Middle frontal gyrus (tissue), 1 donor: ENCODE measurements around the gene ZNF778.
"Not testable (repeated sequence)": the region's sequence is repeated elsewhere in the genome, so short reads cannot be mapped to it uniquely, and the experiment has no call there.

Experiments
- DNase-seq: peaks from one replicate; pipeline ENCODE4 v3.0.0-alpha.2; 2015; ENCODE audit warnings: low spot score; ENCODE audit errors: extremely low spot score

Gene ZNF778

DNA sequence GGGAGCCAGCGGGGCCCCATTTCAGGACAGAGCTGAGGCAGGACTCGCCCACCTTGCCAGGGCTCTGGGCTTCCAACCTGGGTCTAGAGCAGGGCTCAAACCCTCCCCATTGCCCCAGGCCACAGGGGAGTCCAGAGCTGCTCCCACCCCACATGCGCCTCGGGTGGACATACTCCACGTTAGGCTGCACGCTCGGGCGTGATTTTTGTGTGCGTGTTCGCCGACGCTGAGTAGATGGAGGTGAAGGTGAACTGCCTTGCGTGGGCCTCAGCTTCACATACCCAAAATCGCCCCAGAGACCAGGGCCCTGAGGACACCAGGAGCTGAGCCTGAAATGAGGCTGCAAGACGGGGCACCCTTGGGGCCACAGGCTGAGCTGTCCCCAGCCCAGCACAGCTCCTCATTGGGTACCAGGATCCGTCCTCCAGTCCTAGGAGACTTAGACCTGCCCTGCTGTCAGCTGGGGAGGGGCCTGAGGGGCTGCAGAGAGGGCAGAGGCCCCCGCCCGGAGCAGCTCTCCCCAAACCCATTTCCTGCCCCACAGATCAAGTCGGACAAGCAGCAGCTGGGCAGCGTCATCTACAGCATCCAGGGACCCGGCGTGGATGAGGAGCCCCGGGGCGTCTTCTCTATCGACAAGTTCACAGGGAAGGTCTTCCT lies 37.7 kb upstream of the ZNF778 start:
- no peak for DNase-seq

DNA sequence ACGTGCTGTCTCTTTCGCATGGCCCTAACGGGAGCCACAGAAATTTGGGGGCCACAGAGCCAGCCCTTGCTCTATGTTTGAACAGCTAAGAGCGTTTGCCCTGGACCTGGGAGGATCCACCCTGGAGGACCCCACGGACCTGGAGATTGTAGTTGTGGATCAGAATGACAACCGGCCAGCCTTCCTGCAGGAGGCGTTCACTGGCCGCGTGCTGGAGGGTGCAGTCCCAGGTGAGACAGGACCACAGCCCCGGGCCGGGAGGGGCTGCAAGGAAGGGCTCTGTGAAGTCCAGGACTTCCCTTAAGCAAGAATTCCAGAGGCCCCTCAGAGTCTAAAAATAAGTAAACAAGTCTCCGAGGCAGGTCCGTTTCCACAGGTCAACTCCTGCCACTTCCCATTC lies 34.0 kb upstream of the ZNF778 start:
- no peak for DNase-seq

DNA sequence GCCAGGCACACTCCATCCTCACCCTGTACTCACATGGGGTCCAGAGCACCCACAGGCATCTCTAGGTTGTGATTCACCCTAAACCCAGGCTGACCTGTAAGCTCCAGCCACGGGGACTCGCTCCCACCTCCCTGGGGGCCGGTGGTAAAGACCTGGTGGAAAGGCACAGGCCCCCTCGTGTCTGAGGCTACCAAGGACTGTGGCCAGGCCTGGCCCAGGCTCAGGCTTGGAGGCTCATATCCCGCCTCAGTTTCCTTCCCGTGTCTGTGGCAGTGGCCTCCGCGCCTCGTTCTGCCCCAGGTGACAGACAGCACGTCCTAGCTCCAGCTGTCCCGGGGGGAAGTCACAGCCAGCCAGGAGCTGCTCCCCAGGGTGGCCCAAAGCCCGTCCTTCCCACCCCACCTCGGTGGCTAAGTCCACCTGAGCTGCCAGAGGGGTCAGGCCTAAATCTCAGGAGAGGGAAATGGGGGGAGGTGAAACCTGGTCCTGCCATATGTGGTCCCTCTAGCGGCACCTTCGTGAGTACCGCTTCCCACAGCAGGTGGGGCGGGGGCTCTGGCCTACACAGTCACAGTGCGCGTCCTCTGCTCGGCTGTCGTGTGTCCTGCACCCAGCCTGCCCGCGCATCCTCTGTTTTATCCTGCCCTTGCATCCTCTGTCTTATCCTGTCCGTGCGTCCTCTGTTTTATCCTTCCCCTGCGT lies 33.4 kb upstream of the ZNF778 start:
- DNase-seq = no peak

DNA sequence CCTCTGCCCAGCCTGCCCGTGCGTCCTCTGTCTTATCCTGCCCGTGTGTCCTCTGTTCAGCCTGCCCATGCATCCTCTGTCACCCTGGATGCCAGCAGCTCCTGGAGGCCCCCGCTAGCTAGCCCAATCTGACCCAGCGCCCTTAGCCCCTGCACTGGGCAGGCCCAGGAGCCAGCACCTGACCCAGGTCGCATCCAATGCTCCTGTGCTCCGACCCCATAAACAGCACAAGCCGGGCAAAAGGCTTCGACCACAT lies 32.9 kb upstream of the ZNF778 start:
- DNase-seq = no peak

DNA sequence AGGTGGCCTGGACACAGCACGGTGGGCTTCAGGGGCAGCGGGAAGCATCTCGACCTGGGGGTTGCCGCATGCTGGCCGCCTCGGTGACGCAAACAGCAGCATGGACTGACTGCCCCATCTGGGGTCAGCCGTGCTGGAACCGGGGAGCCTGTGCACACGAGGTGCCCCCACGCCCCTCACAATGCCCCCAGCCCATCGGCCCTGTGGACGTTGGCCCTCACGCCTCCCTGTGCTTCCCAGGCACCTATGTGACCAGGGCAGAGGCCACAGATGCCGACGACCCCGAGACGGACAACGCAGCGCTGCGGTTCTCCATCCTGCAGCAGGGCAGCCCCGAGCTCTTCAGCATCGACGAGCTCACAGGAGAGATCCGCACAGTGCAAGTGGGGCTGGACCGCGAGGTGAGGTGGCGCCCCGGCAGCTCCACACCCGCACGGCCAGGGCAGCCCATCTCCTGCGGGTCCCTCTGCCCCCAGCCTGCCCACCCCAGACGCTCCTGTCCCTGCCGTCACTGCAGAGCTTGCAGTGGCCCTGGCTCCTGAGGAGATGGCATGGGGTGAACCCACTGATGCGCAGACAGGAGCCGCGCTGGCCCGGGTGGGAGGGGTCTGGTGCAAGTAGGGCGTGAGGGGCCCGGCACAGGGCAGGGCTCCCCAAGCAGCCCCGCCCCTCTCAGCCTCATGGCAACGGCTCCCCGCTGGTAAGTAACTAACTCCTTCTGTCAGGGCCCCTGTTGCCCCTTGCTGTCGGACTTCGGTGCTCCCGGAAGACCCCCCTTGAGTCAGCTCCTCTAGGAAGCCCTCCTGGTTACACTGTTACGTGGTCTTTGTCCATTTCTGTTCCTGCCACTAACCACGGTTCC lies 32.3 kb upstream of the ZNF778 start:
- DNase-seq = no peak

DNA sequence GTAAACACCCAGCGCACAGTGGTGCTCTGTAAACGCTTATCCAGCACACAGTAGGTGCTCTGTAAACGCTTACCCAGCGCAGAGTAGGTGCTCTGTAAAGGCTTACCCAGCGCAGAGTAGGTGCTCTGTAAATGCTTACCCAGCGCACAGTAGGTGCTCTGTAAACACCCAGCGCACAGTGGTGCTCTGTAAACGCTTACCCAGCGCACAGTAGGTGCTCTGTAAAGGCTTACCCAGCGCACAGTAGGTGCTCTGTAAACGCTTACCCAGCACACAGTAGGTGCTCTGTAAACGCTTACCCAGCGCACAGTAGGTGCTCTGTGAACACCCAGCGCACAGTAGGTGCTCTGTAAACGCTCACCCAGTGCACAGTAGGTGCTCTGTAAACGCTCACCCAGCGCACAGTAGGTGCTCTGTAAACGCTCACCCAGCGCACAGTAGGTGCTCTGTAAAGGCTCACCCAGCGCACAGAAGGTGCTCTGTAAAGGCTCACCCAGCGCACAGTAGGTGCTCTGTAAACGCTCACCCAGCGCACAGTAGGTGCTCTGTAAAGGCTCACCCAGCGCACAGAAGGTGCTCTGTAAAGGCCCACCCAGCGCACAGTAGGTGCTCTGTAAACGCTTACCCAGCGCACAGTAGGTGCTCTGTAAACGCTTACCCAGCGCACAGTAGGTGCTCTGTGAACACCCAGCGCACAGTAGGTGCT lies 31.5 kb upstream of the ZNF778 start:
- not testable (repeated sequence) for DNase-seq

DNA sequence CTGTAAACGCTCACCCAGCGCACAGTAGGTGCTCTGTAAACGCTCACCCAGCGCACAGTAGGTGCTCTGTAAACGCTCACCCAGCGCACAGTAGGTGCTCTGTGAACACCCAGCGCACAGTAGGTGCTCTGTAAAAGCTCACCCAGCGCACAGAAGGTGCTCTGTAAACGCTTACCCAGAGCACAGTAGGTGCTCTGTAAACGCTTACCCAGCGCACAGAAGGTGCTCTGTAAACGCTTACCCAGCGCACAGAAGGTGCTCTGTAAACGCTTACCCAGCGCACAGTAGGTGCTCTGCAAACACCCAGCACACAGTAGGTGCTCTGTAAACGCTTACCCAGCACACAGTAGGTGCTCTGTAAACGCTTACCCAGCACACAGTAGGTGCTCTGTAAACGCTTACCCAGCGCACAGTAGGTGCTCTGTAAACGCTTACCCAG lies 30.9 kb upstream of the ZNF778 start:
- DNase-seq = not testable (repeated sequence)

DNA sequence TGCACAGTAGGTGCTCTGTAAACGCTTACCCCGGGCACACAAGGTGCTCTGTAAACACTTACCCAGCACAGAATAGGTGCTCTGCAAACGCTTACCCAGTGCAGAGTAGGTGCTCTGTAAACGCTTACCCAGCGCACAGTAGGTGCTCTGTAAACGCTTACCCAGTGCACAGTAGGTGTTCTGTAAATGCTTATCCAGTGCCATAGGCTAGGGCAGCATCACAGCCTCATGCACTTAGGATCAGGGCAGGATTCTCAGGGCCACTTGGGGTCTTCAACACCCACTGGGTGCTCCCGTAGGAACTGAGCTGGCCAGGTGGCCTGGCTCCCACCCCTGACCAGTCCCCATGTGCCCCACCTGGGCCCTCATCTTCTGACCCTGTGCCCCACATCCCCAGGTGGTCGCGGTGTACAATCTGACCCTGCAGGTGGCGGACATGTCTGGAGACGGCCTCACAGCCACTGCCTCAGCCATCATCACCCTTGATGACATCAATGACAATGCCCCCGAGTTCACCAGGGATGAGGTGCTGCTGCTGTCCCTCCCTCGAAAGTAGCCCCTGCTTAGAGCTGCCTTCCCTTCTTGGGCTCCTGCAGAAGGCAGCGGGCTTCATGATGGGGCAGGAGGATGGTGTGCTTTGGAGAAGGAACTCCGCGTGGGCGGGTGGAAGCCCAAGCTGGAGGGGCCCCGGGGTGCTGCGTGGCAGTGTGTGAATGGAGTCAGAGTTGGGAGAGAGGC lies 30.3 kb upstream of the ZNF778 start:
- no peak for DNase-seq

DNA sequence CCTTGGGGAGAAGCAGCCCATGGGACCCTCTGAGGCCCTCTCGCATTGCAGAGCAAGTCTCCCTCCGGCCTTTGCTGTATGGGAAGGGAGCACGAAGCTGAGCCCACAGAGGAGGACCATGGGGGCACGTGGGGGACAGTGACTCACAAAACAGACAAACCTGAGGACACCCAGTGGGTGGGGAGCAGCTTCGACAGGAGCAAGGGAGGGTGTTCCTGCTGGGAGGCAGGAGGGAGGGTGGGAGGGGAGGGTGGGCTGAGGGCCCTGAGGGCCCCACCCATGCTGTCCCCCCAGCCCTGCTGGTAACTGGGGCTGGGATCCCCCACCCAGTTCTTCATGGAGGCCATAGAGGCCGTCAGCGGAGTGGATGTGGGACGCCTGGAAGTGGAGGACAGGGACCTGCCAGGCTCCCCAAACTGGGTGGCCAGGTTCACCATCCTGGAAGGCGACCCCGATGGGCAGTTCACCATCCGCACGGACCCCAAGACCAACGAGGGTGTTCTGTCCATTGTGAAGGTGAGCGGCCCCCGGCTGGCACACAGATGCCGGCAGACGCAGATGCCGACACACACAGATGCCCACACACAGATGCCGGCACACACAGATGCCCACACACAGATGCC lies 29.6 kb upstream of the ZNF778 start:
- DNase-seq = no peak

DNA sequence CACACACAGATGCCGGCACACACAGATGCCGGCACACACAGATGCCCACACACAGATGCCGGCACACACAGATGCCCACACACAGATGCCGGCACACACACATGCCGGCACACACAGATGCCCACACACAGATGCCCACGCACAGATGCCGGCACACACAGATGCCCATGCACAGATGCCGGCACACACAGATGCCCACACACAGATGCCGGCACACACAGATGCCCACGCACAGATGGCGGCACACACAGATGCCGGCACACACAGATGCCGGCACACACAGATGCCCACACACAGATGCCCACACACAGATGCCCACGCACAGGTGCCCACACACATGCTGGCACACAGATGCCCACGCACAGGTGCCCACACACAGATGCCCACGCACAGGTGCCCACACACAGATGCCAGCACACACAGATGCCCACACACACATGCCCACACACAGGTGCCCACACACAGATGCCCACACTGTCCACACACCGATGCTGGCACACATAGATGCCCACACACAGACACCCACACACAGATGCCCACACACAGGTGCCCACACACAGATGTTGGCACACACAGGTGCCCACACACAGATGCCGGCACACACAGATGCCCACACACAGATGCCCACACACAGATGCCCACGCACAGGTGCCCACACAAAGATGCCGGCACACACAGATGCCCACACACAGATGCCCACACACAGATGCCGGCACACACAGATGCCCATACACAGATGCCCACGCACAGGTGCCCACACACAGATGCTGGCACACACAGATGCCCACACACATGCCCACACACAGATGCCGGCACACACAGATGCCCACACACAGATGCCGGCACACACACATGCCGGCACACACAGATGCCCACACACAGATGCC lies 28.8 kb upstream of the ZNF778 start:
- DNase-seq = not testable (repeated sequence)

DNA sequence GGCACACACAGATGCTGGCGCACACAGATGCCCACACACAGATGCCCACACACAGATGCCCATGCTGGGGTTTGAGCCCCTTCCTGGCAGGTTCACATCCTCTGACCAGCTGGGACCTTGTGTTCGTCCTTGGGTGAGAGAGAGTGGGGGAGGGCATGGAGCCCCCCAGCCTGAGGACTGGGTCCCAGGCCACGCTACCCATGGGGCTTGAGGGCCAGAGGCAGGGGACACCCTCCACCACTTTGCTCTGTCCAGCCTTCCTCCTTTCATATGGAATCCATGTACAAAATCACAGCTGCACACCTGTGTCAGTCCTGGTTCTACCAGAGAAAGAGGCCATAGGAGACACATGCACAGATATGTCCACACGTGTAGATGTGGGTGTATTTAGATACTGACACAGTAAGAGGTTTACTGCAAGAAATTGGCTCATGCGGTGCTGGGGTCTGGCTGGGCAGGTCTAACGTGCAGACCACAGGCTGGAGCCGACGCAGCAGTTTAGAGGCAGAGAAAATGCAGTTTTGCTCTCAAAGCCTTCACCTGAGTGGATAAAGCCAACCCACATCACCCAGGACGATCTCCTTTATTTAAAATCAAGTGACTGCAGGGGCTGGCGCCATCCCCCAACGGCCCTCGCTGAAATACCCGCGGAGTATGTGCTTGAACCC lies 28.0 kb upstream of the ZNF778 start:
- no peak for DNase-seq

DNA sequence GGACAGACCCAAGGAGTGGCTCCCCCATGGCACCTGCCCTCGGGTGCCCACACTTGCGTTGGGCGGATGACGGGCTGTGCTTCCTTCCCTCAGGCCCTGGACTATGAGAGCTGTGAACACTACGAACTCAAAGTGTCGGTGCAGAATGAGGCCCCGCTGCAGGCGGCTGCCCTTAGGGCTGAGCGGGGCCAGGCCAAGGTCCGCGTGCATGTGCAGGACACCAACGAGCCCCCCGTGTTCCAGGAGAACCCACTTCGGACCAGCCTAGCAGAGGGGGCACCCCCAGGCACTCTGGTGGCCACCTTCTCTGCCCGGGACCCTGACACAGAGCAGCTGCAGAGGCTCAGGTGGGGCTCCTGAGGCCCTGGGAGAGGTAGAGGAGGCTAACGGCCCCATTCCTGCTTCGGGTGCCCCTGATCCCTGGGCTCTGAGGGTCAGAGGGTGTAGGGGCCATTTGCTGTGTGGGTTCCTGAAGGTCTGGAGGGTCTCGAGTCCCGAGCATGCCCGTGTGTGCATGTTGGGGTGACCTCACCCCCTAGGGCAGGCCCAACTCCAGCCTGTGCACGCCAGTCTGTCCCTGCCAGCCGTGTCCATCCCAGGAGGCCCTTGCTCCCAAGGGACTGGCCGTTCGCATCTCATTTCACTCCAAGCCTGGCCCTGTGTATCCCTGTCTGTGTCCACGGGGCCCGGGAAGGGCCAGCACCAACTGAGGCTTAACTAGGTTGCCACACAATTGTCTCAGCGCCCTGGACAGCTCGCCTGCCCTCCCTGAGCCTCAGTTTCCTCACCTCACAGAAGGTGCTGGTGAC lies 27.1 kb upstream of the ZNF778 start:
- DNase-seq = no peak

DNA sequence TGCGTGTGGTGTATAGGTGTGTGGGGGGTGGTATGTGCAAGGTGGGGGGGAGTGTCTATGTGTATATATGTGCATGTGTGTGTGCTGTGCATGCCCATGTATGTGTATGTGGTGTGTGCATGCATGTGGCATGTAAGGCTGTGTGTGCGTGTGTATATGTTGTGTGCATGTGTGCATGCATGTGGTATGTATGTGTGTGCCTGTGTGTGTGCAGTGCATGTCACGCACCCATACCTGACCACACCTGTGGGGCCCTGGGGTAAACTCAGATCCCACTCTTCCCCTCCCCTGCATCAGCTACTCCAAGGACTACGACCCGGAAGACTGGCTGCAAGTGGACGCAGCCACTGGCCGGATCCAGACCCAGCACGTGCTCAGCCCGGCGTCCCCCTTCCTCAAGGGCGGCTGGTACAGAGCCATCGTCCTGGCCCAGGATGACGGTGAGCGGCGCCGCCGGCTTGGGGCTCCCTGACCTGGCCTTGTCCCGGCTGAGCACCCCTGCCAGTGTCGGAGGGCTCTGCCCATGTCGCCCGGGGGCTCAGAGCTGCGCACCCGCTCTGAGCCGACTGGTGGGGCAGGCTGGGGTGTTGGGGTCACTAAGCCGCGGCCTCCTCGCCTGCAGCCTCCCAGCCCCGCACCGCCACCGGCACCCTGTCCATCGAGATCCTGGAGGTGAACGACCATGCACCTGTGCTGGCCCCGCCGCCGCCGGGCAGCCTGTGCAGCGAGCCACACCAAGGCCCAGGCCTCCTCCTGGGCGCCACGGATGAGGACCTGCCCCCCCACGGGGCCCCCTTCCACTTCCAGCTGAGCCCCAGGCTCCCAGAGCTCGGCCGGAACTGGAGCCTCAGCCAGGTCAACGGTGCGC lies 26.2 kb upstream of the ZNF778 start:
- no peak for DNase-seq

DNA sequence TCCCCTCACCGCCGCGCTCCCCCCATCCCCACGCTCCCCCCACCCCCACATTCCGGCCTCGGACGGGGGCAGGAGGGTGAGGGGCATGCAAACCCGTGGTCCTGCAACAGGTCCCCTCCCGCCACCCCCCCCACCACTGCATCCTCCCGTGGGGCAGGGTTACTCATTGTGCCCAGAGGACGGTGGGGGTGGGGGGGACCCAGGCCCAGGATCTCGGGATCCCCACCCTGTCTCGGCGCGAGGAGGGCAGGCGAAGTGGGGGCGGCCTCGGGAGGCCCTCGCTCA lies 25.7 kb upstream of the ZNF778 start:
- DNase-seq = no peak

DNA sequence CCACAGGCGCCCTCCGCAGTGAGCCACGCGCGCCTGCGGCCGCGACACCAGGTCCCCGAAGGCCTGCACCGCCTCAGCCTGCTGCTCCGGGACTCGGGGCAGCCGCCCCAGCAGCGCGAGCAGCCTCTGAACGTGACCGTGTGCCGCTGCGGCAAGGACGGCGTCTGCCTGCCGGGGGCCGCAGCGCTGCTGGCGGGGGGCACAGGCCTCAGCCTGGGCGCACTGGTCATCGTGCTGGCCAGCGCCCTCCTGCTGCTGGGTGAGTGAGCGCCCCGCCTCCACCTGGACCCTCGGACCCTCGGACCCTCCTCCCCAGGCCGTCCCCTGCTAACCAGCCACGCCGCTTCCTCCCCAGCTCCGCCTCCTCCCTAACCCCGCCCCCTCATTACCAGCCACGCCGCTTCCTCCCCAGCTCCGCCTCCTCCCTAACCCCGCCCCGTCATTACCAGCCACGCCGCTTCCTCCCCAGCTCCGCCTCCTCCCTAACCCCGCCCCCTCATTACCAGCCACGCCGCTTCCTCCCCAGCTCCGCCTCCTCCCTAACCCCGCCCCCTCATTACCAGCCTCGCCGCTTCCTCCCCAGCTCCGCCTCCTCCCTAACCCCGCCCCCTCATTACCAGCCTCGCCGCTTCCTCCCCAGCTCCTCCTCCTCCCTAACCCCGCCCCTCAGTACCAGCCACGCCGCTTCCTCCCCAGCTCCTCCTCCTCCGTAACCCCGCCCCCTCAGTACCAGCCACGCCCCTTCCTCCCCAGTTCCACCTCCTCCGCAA lies 25.1 kb upstream of the ZNF778 start:
- DNase-seq = not testable (repeated sequence)

DNA sequence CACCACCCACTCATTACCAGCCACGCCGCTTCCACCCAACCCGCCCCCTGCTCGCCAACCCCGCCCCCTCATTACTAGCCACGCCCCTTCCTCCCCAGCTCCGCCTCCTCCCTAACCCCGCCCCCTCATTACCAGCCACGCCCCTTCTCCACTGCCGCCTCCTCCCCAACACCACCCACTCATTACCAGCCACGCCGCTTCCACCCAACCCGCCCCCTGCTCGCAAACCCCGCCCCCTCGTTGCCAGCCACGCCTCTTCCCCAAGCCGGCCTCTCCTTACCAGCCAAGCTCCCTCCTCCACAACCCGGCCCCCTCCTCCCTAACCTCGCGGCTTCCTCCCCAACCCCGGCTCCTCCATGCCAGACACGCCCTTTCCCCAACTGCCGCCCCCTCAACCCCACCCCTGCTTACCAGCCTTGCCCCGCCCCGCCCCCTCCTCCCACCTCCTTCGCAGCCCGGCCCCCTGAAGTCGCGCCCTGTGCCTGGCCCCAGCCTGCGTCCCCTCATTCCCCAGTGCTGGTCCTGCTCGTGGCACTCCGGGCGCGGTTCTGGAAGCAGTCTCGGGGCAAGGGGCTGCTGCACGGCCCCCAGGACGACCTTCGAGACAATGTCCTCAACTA lies 24.4 kb upstream of the ZNF778 start:
- DNase-seq = no peak
